Psoas muscle (tissue), 8 donors: ENCODE results near the gene NSG1. TPM values are rescaled to one million over a fixed set of nuclear protein-coding genes. Genes with fewer than 3 reads are reported as not detected.

Experiments used
- ATAC-seq, 4 donors: fragments of 200-7000 bp; cut with Tn5 transposase; one replicate each; pipeline ENCODE4 v1.9.1; 2020; ENCODE audit warnings: moderate library complexity in 3 of 4, mild to moderate bottlenecking in 2 of 4
- DNase-seq, 2 donors: peaks; one replicate each; pipeline ENCODE4 v3.0.0-alpha.2; 2020
- H3K27ac ChIP-seq: fragments of 200-600 bp; one replicate; pipeline ENCODE4 v1.8.0; 2022
- H3K27me3 ChIP-seq, 3 donors: fragments of 200-600 bp in 1 of 3; one replicate each; pipeline versions ENCODE4 v1.6.1 to v1.8.0; 2013 to 2022; ENCODE audit warnings: low read length in 2 of 3, mild to moderate bottlenecking in 2 of 3, moderate library complexity in 1 of 3; ENCODE audit not compliant: insufficient read depth in 3 of 3
- H3K36me3 ChIP-seq, 2 donors: fragments of 200-600 bp in 1 of 2; one replicate each; pipeline versions ENCODE4 v1.6.1 to v1.8.0; 2013 to 2022; ENCODE audit warnings: low read depth in 1 of 2, mild to moderate bottlenecking in 1 of 2, moderate library complexity in 1 of 2; ENCODE audit not compliant: insufficient read depth in 1 of 2
- H3K4me1 ChIP-seq: fragments of 200-600 bp; one replicate; pipeline ENCODE4 v1.8.0; 2022
- H3K4me3 ChIP-seq: fragments of 200-600 bp; one replicate; pipeline ENCODE4 v1.8.0; 2022; ENCODE audit warnings: mild to moderate bottlenecking
- H3K9me3 ChIP-seq: fragments of 200-600 bp; one replicate; pipeline ENCODE4 v1.8.0; 2022
- CTCF ChIP-seq: fragments of 200-600 bp; IDR thresholded peaks from one replicate; pipeline ENCODE4 v1.8.0; 2022; ENCODE audit warnings: antibody characterized with exemption
- WGBS, 3 donors: extraction: QIAGEN DNeasy Blood & Tissue Kit; methylation state at CpG; one replicate each; pipeline versions ENCODE4 v1.1.6 to v1.1.7; 2013; 5-methylcytosine and 5-hydroxymethylcytosine counted together
- intact Hi-C, 2 donors: fragments of 100-400 bp; cut with DNase I; formaldehyde crosslinking; loops; one replicate each; pipeline versions ENCODE4 v1.11.0 to v1.14.2; 2022
- polyA plus RNA-seq, 3 donors: library from polyadenylated mRNA; stranded (reverse); fragments of 200-250 nt; gene quantifications; one replicate each; pipeline ENCODE4 v1.2.3, GENCODE V29; 2013
- total RNA-seq, 4 donors: library from RNA; stranded (reverse); fragmentation: NEBNext Ultra II Directional in 2 of 4; extraction: Animal tissue kit (Norgen Biotek cat#: 25700) in 2 of 4; gene quantifications; one replicate each; pipeline versions ENCODE4 v1.2.1 to v1.2.4, GENCODE V29; 2021 to 2023
- donor health status: healthy with polysubstance abuse.
- donor health status: DM: no; HTN: no; CAD: no; lungs with moderate emphysema.
- donor health status: Bipolar disorder and iron deficiency.
- donor health status: healthy.
- donor health status: DM: yes; HTN: yes; CAD: no.
- donor health status: DM: no; HTN: no; CAD: no.
- donor health status: DM: no; HTN: no; CAD: no.
- donor health status: DM: yes; HTN: yes; CAD: no.

The NSG1 gene
- total and polyA plus RNA-seq, 7 donors, result 0.11 to 0.50 (median 0.28) TPM; not detected in 2

- Histone ChIP-seq H3K9me3 (no peaks in the 10 kb centered on the region), H3K4me1 (no peaks in the 10 kb centered on the region), H3K27me3 (no peaks in the 10 kb centered on the region), H3K27ac (no peak overlapping the region), H3K36me3 (peaks cover 0 to 78% of the 10 kb centered on the region in 2 donors), H3K4me3 (no peak overlapping the region)
- ATAC-seq (no peak), DNase-seq (no peak)
- no peak for TF ChIP-seq CTCF
- 78 to 81% (median 78%) methylated on average over 12 of the region's 12 CpGs for WGBS, 3 donors
- intact Hi-C loops, result no loop called here
Measured at GRCh38 chr4:4422856-4423499, 36.1 kb downstream of the NSG1 start.

- no peaks in the 10 kb centered on the region for H3K27me3 ChIP-seq
- TF ChIP-seq CTCF, result no peak
- ATAC-seq (no peak), DNase-seq (no peak)
- no peak overlapping the region for H3K4me3 ChIP-seq
- no peak overlapping the region for H3K27ac ChIP-seq
- intact Hi-C loops, result no loop called here
- 85 to 88% (median 86%) methylated on average over 9 of the region's 9 CpGs for WGBS, 3 donors
- H3K36me3 ChIP-seq, result peaks cover 0 to 78% of the 10 kb centered on the region in 2 donors
- no peaks in the 10 kb centered on the region for H3K9me3 ChIP-seq
- H3K4me1 ChIP-seq, result no peaks in the 10 kb centered on the region
Measured at GRCh38 chr4:4423706-4424498, 37.0 kb downstream of the NSG1 start.

GRCh38 chr4:4424499-4425115, 37.7 kb downstream of the NSG1 start:
- intact Hi-C loops, result no loop called here
- Histone ChIP-seq H3K4me1 (no peaks in the 10 kb centered on the region), H3K4me3 (no peak overlapping the region), H3K27ac (no peak overlapping the region), H3K27me3 (no peaks in the 10 kb centered on the region), H3K36me3 (peaks cover 0 to 71% of the 10 kb centered on the region in 2 donors), H3K9me3 (no peaks in the 10 kb centered on the region)
- no peak for DNase-seq
- WGBS, 3 donors, result 87 to 94% (median 90%) methylated on average over 8 of the region's 8 CpGs
- no peak for TF ChIP-seq CTCF
- ATAC-seq, result no peak

GRCh38 chr4:4425119-4425690, 38.3 kb downstream of the NSG1 start:
- Histone ChIP-seq H3K36me3 (peaks cover 0 to 65% of the 10 kb centered on the region in 2 donors), H3K4me3 (no peak overlapping the region), H3K9me3 (no peaks in the 10 kb centered on the region), H3K27ac (no peak overlapping the region), H3K27me3 (no peaks in the 10 kb centered on the region), H3K4me1 (no peaks in the 10 kb centered on the region)
- ATAC-seq (no peak), DNase-seq (no peak)
- no peak for TF ChIP-seq CTCF
- intact Hi-C loops, result no loop called here
- 86 to 87% (median 86%) methylated on average over 13 of the region's 13 CpGs for WGBS, 3 donors
